ENCODE data around the gene GCLM.

The GCLM gene

GRCh38 chr1:93837961-93838360, 71.3 kb downstream of the GCLM start:
- Histone ChIP-seq H3K4me3 (ENCODE audit: insufficient read depth, low read length, poor library complexity, severe bottlenecking) (no peak overlapping the region), H3K36me3 (ENCODE audit: low read length) (no peaks in the 10 kb centered on the region), H3K9me3 (ENCODE audit: insufficient read depth, low read length) (peaks cover 2% of the 10 kb centered on the region; the same call in 1 of the 2 replicates), H3K9me2 (replicated peaks; ENCODE audit: insufficient read depth, low read length) (no peaks in the 10 kb centered on the region), H3K4me2 (ENCODE audit: low read depth, low read length, poor library complexity, severe bottlenecking) (no peak overlapping the region), H3K79me2 (ENCODE audit: insufficient read depth, low read length) (no peaks in the 10 kb centered on the region), H3K27me3 (ENCODE audit: low read length) (no peaks in the 10 kb centered on the region), H3F3A (ENCODE audit: insufficient read depth) (no peaks in the 10 kb centered on the region), H4K20me1 (ENCODE audit: low read depth, low read length) (no peaks in the 10 kb centered on the region), H2AFZ (ENCODE audit: low read depth, low read length, severe bottlenecking) (no peak overlapping the region), H3K27ac (ENCODE audit: low read depth, low read length) (no peak overlapping the region), H3K9ac (ENCODE audit: low read length) (no peak overlapping the region)
- TF ChIP-seq CTCF (IDR thresholded peaks at IDR 0.05; ENCODE audit: insufficient read depth, low read length, poor library complexity, severe bottlenecking): no peak
- TF ChIP-seq EZH2phosphoT487 (conservative IDR thresholded peaks at IDR 0.05; ENCODE audit: low read length): no peak

Data from SU-DHL-6 (cell line).